Measurements from ENCODE around the gene MAFF.

Gene MAFF

DNA sequence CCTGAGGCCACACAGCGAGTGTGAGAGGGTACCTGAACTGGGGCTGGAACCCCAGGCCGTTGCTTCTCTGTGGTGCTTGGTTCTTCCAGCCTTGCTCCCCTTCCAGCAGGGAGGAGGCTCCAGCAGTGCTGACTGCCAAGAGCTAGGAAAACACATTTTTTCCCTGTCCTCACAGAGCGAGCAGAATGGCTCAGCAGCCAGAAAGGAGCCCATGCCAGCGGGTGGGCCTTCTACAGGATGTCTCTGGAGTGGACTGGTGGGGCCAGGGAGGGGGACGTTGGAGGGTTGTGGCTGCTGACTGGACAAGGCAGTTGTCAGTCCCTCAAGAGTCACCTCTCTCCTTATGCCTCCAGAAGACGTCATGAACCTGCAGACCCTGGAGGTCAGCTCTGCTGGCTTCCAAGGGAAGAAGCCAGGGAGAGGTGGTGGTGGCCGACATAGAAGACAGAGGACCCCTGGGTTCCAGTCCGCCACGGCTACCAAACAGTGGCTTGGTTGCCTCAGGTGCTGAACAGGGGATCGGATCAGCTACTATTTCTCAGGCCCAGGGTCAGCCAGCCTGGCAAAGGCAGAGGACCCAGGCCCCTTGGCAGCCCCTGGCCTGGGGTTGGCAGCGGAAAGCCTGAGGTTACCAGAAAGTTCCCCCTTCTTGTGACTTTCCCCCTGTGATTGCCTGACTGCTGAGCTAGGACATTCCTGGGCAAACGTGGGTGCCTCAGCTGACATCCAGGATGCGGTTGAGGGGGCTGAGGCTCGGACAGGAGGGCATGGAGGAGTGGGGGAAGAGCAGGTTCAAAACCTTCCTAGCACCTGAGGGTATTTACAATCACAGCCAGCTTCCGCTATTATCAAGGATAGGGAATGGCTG is 3.7 kb downstream of the MAFF start:
- Histone ChIP-seq H4K8ac (ENCODE audit: low read length) (no peak overlapping the region), H3K4me3 (ENCODE audit: insufficient read depth in 1 of 2, low read depth in 1 of 2, low read length in 2 of 2) (peak overlapping the region in 1 of 2 experiments; percentile 83), H3K9me3 (ENCODE audit: control insufficient read depth, low read length) (no peaks in the 10 kb centered on the region), H3K79me1 (replicated peaks; ENCODE audit: low read length, poor library complexity, severe bottlenecking) (peaks cover 33% of the 10 kb centered on the region), H2AK5ac (ENCODE audit: low read length, severe bottlenecking) (peak overlapping the region; percentile 66), H3K27me3 (ENCODE audit: control insufficient read depth in 1 of 2, insufficient read depth in 1 of 2, low read length in 2 of 2) (no peaks in the 10 kb centered on the region), H2BK12ac (ENCODE audit: low read length in 2 of 2) (peak overlapping the region in 1 of 2 experiments; percentile 24), H4K91ac (ENCODE audit: low read length) (peak overlapping the region; percentile 22), H3K36me3 (ENCODE audit: control insufficient read depth in 1 of 2, insufficient read depth in 2 of 2, low read depth in 1 of 2, low read length in 2 of 2) (peaks cover 17 to 18% of the 10 kb centered on the region in 2 experiments), H3K27ac (ENCODE audit: low read length, poor library complexity, severe bottlenecking) (peak overlapping the region; percentile 55), H3K9ac (ENCODE audit: low read length) (peak overlapping the region; percentile 94), H2AFZ (ENCODE audit: low read depth, low read length) (no peak overlapping the region), H3K18ac (ENCODE audit: low read depth in 1 of 2, low read length in 2 of 2) (no peak overlapping the region), H3K14ac (ENCODE audit: low read length in 2 of 2) (no peak overlapping the region), H3K4ac (ENCODE audit: low read depth in 1 of 2, low read length in 2 of 2) (no peak overlapping the region), H2BK5ac (ENCODE audit: low read depth, low read length, poor library complexity, severe bottlenecking) (no peak overlapping the region), H2BK15ac (ENCODE audit: low read depth, poor library complexity, severe bottlenecking) (peak overlapping the region; percentile 12), H2BK120ac (ENCODE audit: low read depth, low read length) (no peak overlapping the region), H3K23ac (ENCODE audit: low read length in 2 of 2) (no peak overlapping the region), H3K4me1 (ENCODE audit: control insufficient read depth, insufficient read depth, low read depth, low read length) (peaks cover 29% of the 10 kb centered on the region), H3K4me2 (ENCODE audit: low read length, poor library complexity, severe bottlenecking) (peak overlapping the region; percentile 20)
- peak; percentile 47 for DNase-seq
- 89% methylated on average over 14 of the region's 15 CpGs for WGBS

DNA sequence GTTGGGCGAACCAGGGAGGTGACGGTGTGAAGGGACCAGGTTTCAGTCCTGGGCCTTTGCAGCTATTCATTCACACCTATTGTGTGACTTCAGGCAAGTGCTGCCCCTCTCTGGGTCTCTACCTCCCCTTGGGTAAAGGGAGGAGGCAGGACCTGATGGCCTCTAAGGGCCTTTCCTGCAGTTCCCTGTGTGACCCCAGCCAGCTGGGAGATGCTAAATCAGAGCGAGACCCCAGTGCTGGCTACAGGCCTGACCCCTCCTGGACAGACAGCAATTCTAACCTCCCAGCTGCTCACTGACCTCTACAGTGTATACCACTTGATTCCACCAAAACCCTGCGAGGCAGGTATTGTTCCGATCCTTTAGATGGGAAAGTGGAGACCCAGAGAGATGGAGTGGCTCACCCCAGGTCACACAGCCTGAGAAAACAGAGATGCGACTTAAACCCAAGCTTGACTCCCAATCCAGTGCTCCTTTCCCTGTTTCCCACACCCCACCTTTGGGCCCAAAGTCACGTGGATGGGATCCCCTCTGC is 6.2 kb downstream of the MAFF start:
- Histone ChIP-seq H3K36me3 (ENCODE audit: control insufficient read depth in 1 of 2, insufficient read depth in 2 of 2, low read depth in 1 of 2, low read length in 2 of 2) (peaks cover 17 to 28% of the 10 kb centered on the region in 2 experiments), H3K14ac (ENCODE audit: low read length in 2 of 2) (no peak overlapping the region), H2BK15ac (ENCODE audit: low read depth, poor library complexity, severe bottlenecking) (no peak overlapping the region), H2AK5ac (ENCODE audit: low read length, severe bottlenecking) (no peak overlapping the region), H4K8ac (ENCODE audit: low read length) (no peak overlapping the region), H3K4ac (ENCODE audit: low read depth in 1 of 2, low read length in 2 of 2) (no peak overlapping the region), H3K4me1 (ENCODE audit: control insufficient read depth, insufficient read depth, low read depth, low read length) (peaks cover 26% of the 10 kb centered on the region), H2BK12ac (ENCODE audit: low read length in 2 of 2) (no peak overlapping the region), H3K9ac (ENCODE audit: low read length) (peak overlapping the region; percentile 44), H3K27me3 (ENCODE audit: control insufficient read depth in 1 of 2, insufficient read depth in 1 of 2, low read length in 2 of 2) (no peaks in the 10 kb centered on the region), H3K4me3 (ENCODE audit: insufficient read depth in 1 of 2, low read depth in 1 of 2, low read length in 2 of 2) (no peak overlapping the region), H2BK5ac (ENCODE audit: low read depth, low read length, poor library complexity, severe bottlenecking) (no peak overlapping the region), H2AFZ (ENCODE audit: low read depth, low read length) (no peak overlapping the region), H3K23ac (ENCODE audit: low read length in 2 of 2) (no peak overlapping the region), H2BK120ac (ENCODE audit: low read depth, low read length) (no peak overlapping the region), H4K91ac (ENCODE audit: low read length) (no peak overlapping the region), H3K4me2 (ENCODE audit: low read length, poor library complexity, severe bottlenecking) (no peak overlapping the region), H3K79me1 (replicated peaks; ENCODE audit: low read length, poor library complexity, severe bottlenecking) (peaks cover 41% of the 10 kb centered on the region), H3K9me3 (ENCODE audit: control insufficient read depth, low read length) (no peaks in the 10 kb centered on the region), H3K18ac (ENCODE audit: low read depth in 1 of 2, low read length in 2 of 2) (no peak overlapping the region), H3K27ac (ENCODE audit: low read length, poor library complexity, severe bottlenecking) (no peak overlapping the region)
- 94% methylated on average over 4 of the region's 7 CpGs for WGBS
- DNase-seq = no peak

DNA sequence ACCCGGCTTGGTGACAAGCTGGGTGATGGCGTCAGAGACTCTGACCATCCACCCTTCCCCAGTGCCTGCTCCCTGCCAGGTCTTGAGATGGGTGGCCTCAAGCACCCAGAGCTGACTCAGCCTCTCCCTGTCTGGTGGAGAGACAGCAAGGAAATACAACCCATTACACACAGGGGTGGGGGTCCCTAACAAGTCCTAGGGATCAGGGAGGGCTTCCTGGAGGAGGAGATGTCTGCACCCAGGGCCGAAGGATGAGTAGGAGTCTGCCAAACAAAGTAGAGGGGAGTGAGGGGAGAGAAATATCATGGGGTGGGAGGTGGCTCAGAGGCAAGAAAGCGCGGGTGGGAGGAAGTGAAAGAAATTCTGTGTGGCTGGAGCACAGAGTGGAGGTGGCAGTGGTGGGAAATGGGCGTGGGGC is 6.8 kb downstream of the MAFF start:
- Histone ChIP-seq H4K8ac (ENCODE audit: low read length) (no peak overlapping the region), H3K23ac (ENCODE audit: low read length in 2 of 2) (no peak overlapping the region), H3K4me3 (ENCODE audit: insufficient read depth in 1 of 2, low read depth in 1 of 2, low read length in 2 of 2) (no peak overlapping the region), H3K14ac (ENCODE audit: low read length in 2 of 2) (no peak overlapping the region), H2BK15ac (ENCODE audit: low read depth, poor library complexity, severe bottlenecking) (no peak overlapping the region), H2BK120ac (ENCODE audit: low read depth, low read length) (no peak overlapping the region), H2BK5ac (ENCODE audit: low read depth, low read length, poor library complexity, severe bottlenecking) (no peak overlapping the region), H3K4me1 (ENCODE audit: control insufficient read depth, insufficient read depth, low read depth, low read length) (peaks cover 22% of the 10 kb centered on the region), H4K91ac (ENCODE audit: low read length) (no peak overlapping the region), H3K4me2 (ENCODE audit: low read length, poor library complexity, severe bottlenecking) (no peak overlapping the region), H3K79me1 (replicated peaks; ENCODE audit: low read length, poor library complexity, severe bottlenecking) (peaks cover 43% of the 10 kb centered on the region), H3K36me3 (ENCODE audit: control insufficient read depth in 1 of 2, insufficient read depth in 2 of 2, low read depth in 1 of 2, low read length in 2 of 2) (peaks cover 17 to 31% of the 10 kb centered on the region in 2 experiments), H2BK12ac (ENCODE audit: low read length in 2 of 2) (no peak overlapping the region), H3K27me3 (ENCODE audit: control insufficient read depth in 1 of 2, insufficient read depth in 1 of 2, low read length in 2 of 2) (no peaks in the 10 kb centered on the region), H3K9me3 (ENCODE audit: control insufficient read depth, low read length) (no peaks in the 10 kb centered on the region), H3K27ac (ENCODE audit: low read length, poor library complexity, severe bottlenecking) (no peak overlapping the region), H2AFZ (ENCODE audit: low read depth, low read length) (no peak overlapping the region), H3K4ac (ENCODE audit: low read depth in 1 of 2, low read length in 2 of 2) (no peak overlapping the region), H3K9ac (ENCODE audit: low read length) (peak overlapping the region; percentile 44), H2AK5ac (ENCODE audit: low read length, severe bottlenecking) (no peak overlapping the region), H3K18ac (ENCODE audit: low read depth in 1 of 2, low read length in 2 of 2) (no peak overlapping the region)
- peak; percentile 35 for DNase-seq
- 90% methylated on average over 5 of the region's 6 CpGs for WGBS

GRCh38 chr22:38211556-38211955 is 9.8 kb downstream of the MAFF start:
- Histone ChIP-seq H3K27me3 (ENCODE audit: control insufficient read depth in 1 of 2, insufficient read depth in 1 of 2, low read length in 2 of 2) (no peaks in the 10 kb centered on the region), H2AFZ (ENCODE audit: low read depth, low read length) (no peak overlapping the region), H3K4me2 (ENCODE audit: low read length, poor library complexity, severe bottlenecking) (no peak overlapping the region), H3K18ac (ENCODE audit: low read depth in 1 of 2, low read length in 2 of 2) (no peak overlapping the region), H2BK120ac (ENCODE audit: low read depth, low read length) (no peak overlapping the region), H3K23ac (ENCODE audit: low read length in 2 of 2) (no peak overlapping the region), H3K36me3 (ENCODE audit: control insufficient read depth in 1 of 2, insufficient read depth in 2 of 2, low read depth in 1 of 2, low read length in 2 of 2) (peaks cover 39 to 58% of the 10 kb centered on the region in 2 experiments), H4K8ac (ENCODE audit: low read length) (no peak overlapping the region), H3K4me1 (ENCODE audit: control insufficient read depth, insufficient read depth, low read depth, low read length) (peaks cover 13% of the 10 kb centered on the region), H2AK5ac (ENCODE audit: low read length, severe bottlenecking) (no peak overlapping the region), H2BK5ac (ENCODE audit: low read depth, low read length, poor library complexity, severe bottlenecking) (no peak overlapping the region), H3K27ac (ENCODE audit: low read length, poor library complexity, severe bottlenecking) (no peak overlapping the region), H4K91ac (ENCODE audit: low read length) (no peak overlapping the region), H3K14ac (ENCODE audit: low read length in 2 of 2) (no peak overlapping the region), H3K4ac (ENCODE audit: low read depth in 1 of 2, low read length in 2 of 2) (no peak overlapping the region), H3K4me3 (ENCODE audit: insufficient read depth in 1 of 2, low read depth in 1 of 2, low read length in 2 of 2) (no peak overlapping the region), H3K79me1 (replicated peaks; ENCODE audit: low read length, poor library complexity, severe bottlenecking) (peaks cover 47% of the 10 kb centered on the region), H3K9ac (ENCODE audit: low read length) (no peak overlapping the region), H2BK15ac (ENCODE audit: low read depth, poor library complexity, severe bottlenecking) (no peak overlapping the region), H3K9me3 (ENCODE audit: control insufficient read depth, low read length) (no peaks in the 10 kb centered on the region), H2BK12ac (ENCODE audit: low read length in 2 of 2) (no peak overlapping the region)
- whole genome bisulfite sequencing = 99% methylated on average over 4 of the region's 7 CpGs
- peak; percentile 36 for DNase-seq

Measured in mesenchymal stem cell (in vitro differentiated cells and primary cell).